Testis (tissue), 3 donors: ENCODE results near the gene CSMD2. TPM values are rescaled to one million over a fixed set of nuclear protein-coding genes. Genes with fewer than 3 reads are reported as not detected.
A peak's percentile ranks its signal among the peaks of the same experiment; 100 is the strongest.

Experiments
- DNase-seq: peaks from one replicate; pipeline ENCODE4 v3.0.0-alpha.2; 2019
- H3K27ac ChIP-seq, 2 donors: fragments of 200-600 bp; sonication (generic); one replicate each; pipeline ENCODE4 v1.5.1; 2019
- H3K27me3 ChIP-seq: fragments of 200-600 bp; sonication (generic); one replicate; pipeline ENCODE4 v1.5.1; 2019
- H3K36me3 ChIP-seq: fragments of 200-600 bp; sonication (generic); one replicate; pipeline ENCODE4 v1.5.1; 2017; ENCODE audit warnings: low read depth; ENCODE audit errors: missing control alignments
- H3K4me1 ChIP-seq: fragments of 200-600 bp; sonication (generic); one replicate; pipeline ENCODE4 v1.5.1; 2019
- H3K4me3 ChIP-seq, 2 donors: fragments of 200-600 bp; sonication (generic); one replicate each; pipeline ENCODE4 v1.5.1; 2017 to 2019
- H3K9me3 ChIP-seq: fragments of 200-600 bp; sonication (generic); one replicate; pipeline ENCODE4 v1.5.1; 2017
- CTCF ChIP-seq, 3 experiments: fragments of 450-650 bp in 2 of 3; fragments of 200-600 bp in 1 of 3; sonication (generic) in 1 of 3; IDR thresholded peaks; one replicate each; pipeline ENCODE4 v1.5.1; 2016 to 2019; ENCODE audit warnings: antibody characterized with exemption in 3 of 3, mild to moderate bottlenecking in 2 of 3, moderate library complexity in 1 of 3
- POLR2A ChIP-seq: fragments of 450-650 bp; IDR thresholded peaks from one replicate; pipeline ENCODE4 v1.6.1; 2017; ENCODE audit warnings: antibody characterized with exemption, mild to moderate bottlenecking, moderate library complexity
- WGBS, 2 donors: methylation state at CpG; one replicate each; pipeline ENCODE4 v1.1.5; 2018; 5-methylcytosine and 5-hydroxymethylcytosine counted together
- intact Hi-C: fragments of 100-400 bp; cut with DNase I; formaldehyde crosslinking; loops from one replicate; pipeline ENCODE4 v1.15.1; 2023; ENCODE audit warnings: low total_unique reads
- polyA plus RNA-seq: library from polyadenylated mRNA; stranded (reverse); fragments of 350-450 nt; fragmentation: Illumina TruSeq; extraction: RNeasy Lipid Tissue Mini Kit (QIAGEN cat#74804); gene quantifications from one replicate; pipeline ENCODE4 v1.2.3, GENCODE V29; 2014; ENCODE audit warnings: low read depth, low replicate concordance; ENCODE audit not compliant: insufficient read depth
- total RNA-seq, 2 donors: library from RNA; depleted of rRNA; stranded (reverse); fragments of >200 nt; gene quantifications; one replicate each; pipeline ENCODE4 v1.2.3, GENCODE V29; 2016

The CSMD2 gene
- total and polyA plus RNA-seq, 3 donors from 2014 or later = 1.2 to 3.8 (median 2.7) TPM

DNA sequence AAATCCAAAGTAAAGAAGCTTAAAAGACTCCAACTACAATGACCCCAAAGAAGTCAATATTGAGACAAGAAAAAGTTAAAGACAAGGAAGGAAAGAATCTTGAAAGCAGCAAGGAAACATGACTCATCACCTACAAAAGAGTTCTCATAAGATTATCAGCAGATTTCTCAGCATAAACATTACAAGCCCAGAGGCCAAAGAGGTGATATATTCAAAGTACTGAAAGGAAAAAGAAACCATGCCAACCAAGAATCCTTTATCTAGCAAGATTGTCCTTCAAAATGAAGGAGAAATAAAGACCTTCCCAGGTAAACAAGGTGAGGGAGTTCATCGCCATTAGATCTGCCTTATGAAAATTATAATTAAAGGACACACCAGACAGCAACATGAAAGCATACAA, 49.8 kb downstream of the CSMD2 start:
- DNase-seq = no peak
- intact Hi-C loops = no loop called here
- Histone ChIP-seq H3K36me3 (no peaks in the 10 kb centered on the region), H3K4me3 (no peak overlapping the region), H3K9me3 (no peaks in the 10 kb centered on the region), H3K27me3 (no peaks in the 10 kb centered on the region), H3K27ac (no peak overlapping the region), H3K4me1 (no peaks in the 10 kb centered on the region)
- TF ChIP-seq POLR2A (no peak), CTCF (IDR thresholded peaks at IDR 0.05) (no peak)
- WGBS, 2 donors = 92 to 98% methylated on average over 1 of the region's 1 CpG

DNA sequence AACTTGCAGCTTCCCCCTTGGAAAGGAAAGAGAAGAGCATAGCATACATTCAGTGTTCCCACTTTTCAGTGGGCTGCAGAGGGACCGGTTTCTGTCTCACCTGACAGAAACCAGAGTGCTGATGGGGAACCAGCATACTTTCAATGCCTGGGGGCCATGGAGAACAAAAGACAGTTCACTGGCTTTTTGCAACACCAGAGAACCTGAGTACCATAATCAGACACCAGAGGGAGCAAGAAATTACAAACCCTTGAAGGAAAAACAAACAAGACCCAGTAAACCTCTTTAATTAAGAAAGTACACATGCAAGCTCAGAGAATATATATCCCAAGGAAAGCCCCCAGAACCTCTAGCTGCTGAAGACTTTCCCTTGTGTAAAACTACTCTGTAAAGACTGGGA, 51.1 kb downstream of the CSMD2 start:
- no peaks in the 10 kb centered on the region for H3K27me3 ChIP-seq
- no peaks in the 10 kb centered on the region for H3K9me3 ChIP-seq
- no peak for DNase-seq
- H3K4me3 ChIP-seq = no peak overlapping the region
- no peak for TF ChIP-seq POLR2A
- TF ChIP-seq CTCF (IDR thresholded peaks at IDR 0.05) = peak in 2 of 3 experiments; percentile 14 to 33
- H3K36me3 ChIP-seq = no peaks in the 10 kb centered on the region
- 72 to 82% methylated on average over 1 of the region's 1 CpG for WGBS, 2 donors
- no peak overlapping the region for H3K27ac ChIP-seq
- H3K4me1 ChIP-seq = no peaks in the 10 kb centered on the region
- intact Hi-C loops = no loop called here

DNA sequence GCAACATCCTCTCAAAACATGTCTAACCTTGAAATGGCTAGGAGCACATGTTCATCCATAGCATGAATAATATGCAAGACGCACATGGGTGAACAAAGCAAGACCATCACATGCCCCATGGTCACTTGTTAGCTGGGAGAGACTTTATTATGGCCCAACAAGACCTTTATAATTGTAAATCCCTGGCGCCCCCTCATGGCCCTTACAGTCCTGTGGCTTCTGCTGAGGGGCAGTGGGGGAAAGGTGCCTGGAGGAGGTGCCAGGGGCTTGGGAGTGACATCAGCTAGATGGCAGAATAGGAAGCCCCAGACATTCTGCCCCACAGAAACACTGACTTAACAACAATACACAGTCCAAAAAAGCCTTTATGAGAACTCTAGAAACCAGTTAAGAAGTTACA, 51.7 kb downstream of the CSMD2 start:
- intact Hi-C loops = no loop called here

DNA sequence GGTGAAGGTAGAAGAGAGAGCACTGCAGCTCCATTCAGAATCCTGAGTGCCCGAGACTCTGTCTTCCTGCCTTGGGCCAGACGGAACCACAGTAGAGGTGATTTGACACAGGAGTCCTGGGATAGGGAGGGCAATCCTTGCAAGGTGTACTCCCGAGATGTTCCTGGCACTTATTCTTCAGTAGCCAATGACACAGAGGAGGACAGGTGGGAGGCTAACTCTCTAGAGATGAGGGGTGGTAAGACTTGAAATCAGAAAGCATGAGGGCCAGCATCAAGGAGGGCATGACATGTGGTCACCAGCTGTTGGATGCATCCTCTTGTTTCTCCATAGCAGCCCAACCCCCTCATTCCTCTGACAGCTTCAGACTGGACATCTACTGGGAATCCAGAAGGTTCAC, 56.3 kb downstream of the CSMD2 start:
- no peak overlapping the region for H3K4me3 ChIP-seq
- no peak overlapping the region for H3K27ac ChIP-seq
- H3K4me1 ChIP-seq = no peaks in the 10 kb centered on the region
- H3K27me3 ChIP-seq = no peaks in the 10 kb centered on the region
- no peak for DNase-seq
- TF ChIP-seq POLR2A = no peak
- no peak for TF ChIP-seq CTCF (IDR thresholded peaks at IDR 0.05)
- WGBS, 2 donors = 94 to 97% methylated on average over 3 of the region's 3 CpGs
- no peaks in the 10 kb centered on the region for H3K9me3 ChIP-seq
- intact Hi-C loops = no loop called here
- no peaks in the 10 kb centered on the region for H3K36me3 ChIP-seq

More for the DNA sequence above, 51.7 kb downstream of the CSMD2 start:
- H3K36me3 ChIP-seq = no peaks in the 10 kb centered on the region
- no peaks in the 10 kb centered on the region for H3K4me1 ChIP-seq
- H3K9me3 ChIP-seq = no peaks in the 10 kb centered on the region
- 71 to 72% methylated on average over 2 of the region's 2 CpGs for WGBS, 2 donors
- peak; percentile 25 for DNase-seq
- no peaks in the 10 kb centered on the region for H3K27me3 ChIP-seq
- no peak overlapping the region for H3K4me3 ChIP-seq
- TF ChIP-seq CTCF (IDR thresholded peaks at IDR 0.05) (no peak), POLR2A (no peak)
- no peak overlapping the region for H3K27ac ChIP-seq

DNA sequence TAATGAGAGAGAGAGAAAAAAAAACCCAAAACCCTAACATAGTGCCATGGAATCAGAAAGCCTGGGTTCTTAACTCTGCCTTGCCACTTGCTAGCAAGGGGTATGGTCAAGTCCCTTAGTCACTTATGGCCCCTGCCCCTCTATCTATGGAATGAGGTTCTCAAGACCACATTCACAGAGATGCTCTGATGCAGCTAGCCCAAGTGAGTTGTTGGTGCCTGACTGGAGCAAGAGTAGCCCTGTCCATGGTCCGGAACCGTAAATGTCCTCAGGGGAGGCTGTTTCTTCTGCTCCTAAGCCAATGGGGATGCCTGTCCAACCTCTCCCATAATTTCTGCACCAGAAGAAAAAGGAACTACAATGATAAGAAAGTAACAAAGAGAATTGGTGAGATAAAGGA, 56.8 kb downstream of the CSMD2 start:
- no peak for TF ChIP-seq POLR2A
- no peak for TF ChIP-seq CTCF (IDR thresholded peaks at IDR 0.05)
- WGBS, 2 donors = 80 to 81% methylated on average over 2 of the region's 2 CpGs

More for the DNA sequence above, 56.8 kb downstream of the CSMD2 start:
- no peak for DNase-seq
- Histone ChIP-seq H3K4me1 (no peaks in the 10 kb centered on the region), H3K27me3 (no peaks in the 10 kb centered on the region), H3K4me3 (no peak overlapping the region), H3K36me3 (no peaks in the 10 kb centered on the region), H3K27ac (no peak overlapping the region), H3K9me3 (no peaks in the 10 kb centered on the region)
- intact Hi-C loops = no loop called here
